Endothelial cell of umbilical vein (primary cell): ENCODE results near the gene ARHGEF33. TPM values are rescaled to one million over a fixed set of nuclear protein-coding genes. Genes with fewer than 3 reads are reported as not detected.
A peak's percentile ranks its signal among the peaks of the same experiment; 100 is the strongest.

Experiments
- BruUV-seq: library from RNA; stranded (reverse); fragments of 400-500 nt; replicated peaks from 2 replicates; lab custom pipeline; 2021; lab: Mats Ljungman, UMichigan
- CTCF ChIA-PET: fragments of 300-600, 350-600 bp; sonication (Branson Sonifier 250); formaldehyde crosslinking; loops from one replicate; lab custom pipeline; 2021; ENCODE audit warnings: antibody characterized with exemption, inconsistent platforms; lab: Charles Lee
- POLR2A ChIA-PET: fragments of 300-600, 350-600 bp; sonication (Branson Sonifier 250); formaldehyde crosslinking; loops from one replicate; lab custom pipeline; 2021; ENCODE audit warnings: antibody characterized with exemption, inconsistent platforms; lab: Charles Lee
- DNase-seq: peaks from one replicate; pipeline ENCODE4 v3.0.0-alpha.2; 2011; ENCODE audit warnings: low read depth, low spot score
- FAIRE-seq: peaks from 2 replicates; lab custom pipeline; 2011; peaks lifted over from hg19 to GRCh38; lab: Jason Lieb, UNC
- H2AFZ ChIP-seq: 2 replicates; pipeline ENCODE4 v1.6.0; 2012; ENCODE audit warnings: low read depth, low read length, control low read depth, inconsistent platforms
- H3K27ac ChIP-seq: 2 replicates; pipeline ENCODE4 v1.5.1; 2011; ENCODE audit warnings: low read depth, mild to moderate bottlenecking, control low read depth, low read length, moderate library complexity; ENCODE audit not compliant: insufficient read depth
- H3K27me3 ChIP-seq, 2 experiments: 2 replicates each; pipeline versions ENCODE4 v1.6.0 to v1.6.1; 2011; ENCODE audit warnings: low read length in 2 of 2, mixed read lengths in 1 of 2; ENCODE audit not compliant: control insufficient read depth in 2 of 2, insufficient read depth in 2 of 2
- H3K36me3 ChIP-seq, 2 experiments: 2 replicates in 1 of 2; 3 replicates in 1 of 2; pipeline ENCODE4 v1.5.1; 2011; ENCODE audit warnings: low read length in 2 of 2, mild to moderate bottlenecking in 1 of 2, moderate library complexity in 1 of 2; ENCODE audit not compliant: control insufficient read depth in 2 of 2, insufficient read depth in 2 of 2; ENCODE audit errors: extremely low read depth in 1 of 2
- H3K4me1 ChIP-seq: 3 replicates; pipeline ENCODE4 v1.5.1; 2011; ENCODE audit warnings: mild to moderate bottlenecking, low read length; ENCODE audit not compliant: control insufficient read depth, insufficient read depth; ENCODE audit errors: extremely low read depth
- H3K4me2 ChIP-seq: 2 replicates; pipeline ENCODE4 v1.6.1; 2011; ENCODE audit warnings: low read length, control low read depth, mixed read lengths; ENCODE audit not compliant: insufficient read depth
- H3K4me3 ChIP-seq, 3 experiments: fragments of 200-600 bp in 1 of 3; sonication (generic), shearing (Covaris generic) in 1 of 3; replicated peaks in 1 of 3; 2 replicates each; pipeline ENCODE4 v1.5.1; 2011 to 2016; ENCODE audit warnings: control low read depth in 3 of 3, low read length in 3 of 3, mild to moderate bottlenecking in 2 of 3, inconsistent platforms in 1 of 3, low read depth in 1 of 3, moderate library complexity in 1 of 3; ENCODE audit not compliant: insufficient read depth in 1 of 3
- H3K79me2 ChIP-seq: 2 replicates; pipeline ENCODE4 v1.6.0; 2012; ENCODE audit warnings: low read length, inconsistent platforms; ENCODE audit not compliant: control insufficient read depth, insufficient read depth
- H3K9ac ChIP-seq: replicated peaks from 2 replicates; pipeline ENCODE3; 2011; ENCODE audit warnings: low read length, control low read depth; ENCODE audit not compliant: insufficient read depth; ENCODE audit errors: extremely low read depth
- H3K9me1 ChIP-seq: replicated peaks from 3 replicates; pipeline ENCODE4 v1.6.0; 2011; ENCODE audit warnings: mild to moderate bottlenecking, low read length; ENCODE audit not compliant: control insufficient read depth, insufficient read depth; ENCODE audit errors: extremely low read depth
- H3K9me3 ChIP-seq: replicated peaks from 2 replicates; pipeline ENCODE4 v1.5.1; 2012; ENCODE audit warnings: low read length, inconsistent platforms; ENCODE audit not compliant: control insufficient read depth, insufficient read depth
- H4K20me1 ChIP-seq: replicated peaks from 2 replicates; pipeline ENCODE3; 2011; ENCODE audit warnings: mild to moderate bottlenecking, low read length; ENCODE audit not compliant: control insufficient read depth, insufficient read depth; ENCODE audit errors: extremely low read depth
- EZH2 ChIP-seq: IDR thresholded peaks from 2 replicates; pipeline ENCODE4 v1.6.1; 2012; ENCODE audit warnings: borderline replicate concordance, low read depth, mild to moderate bottlenecking, moderate library complexity, low read length, inconsistent platforms; ENCODE audit not compliant: severe bottlenecking
- FOS ChIP-seq: IDR thresholded peaks from 2 replicates; pipeline ENCODE4 v1.6.1; 2011; ENCODE audit warnings: mild to moderate bottlenecking, low read length, moderate library complexity, borderline replicate concordance; ENCODE audit not compliant: insufficient read depth
- GATA2 ChIP-seq: IDR thresholded peaks from 2 replicates; pipeline ENCODE4 v1.7.0; 2011; ENCODE audit warnings: low read depth, mild to moderate bottlenecking, moderate library complexity, mixed read lengths, low read length; ENCODE audit not compliant: insufficient read length, insufficient read depth
- JUN ChIP-seq: IDR thresholded peaks from 2 replicates; pipeline ENCODE4 v1.6.1; 2011; ENCODE audit warnings: borderline replicate concordance, low read depth; ENCODE audit not compliant: insufficient read length, insufficient read depth
- MYC ChIP-seq: IDR thresholded peaks from one replicate; pipeline ENCODE4 v1.6.1; 2011; ENCODE audit warnings: mild to moderate bottlenecking, low read depth, low read length
- POLR2A ChIP-seq: IDR thresholded peaks from 2 replicates; pipeline ENCODE4 v1.6.1; 2012; ENCODE audit warnings: low read depth, mild to moderate bottlenecking, control low read depth, low read length
- POLR2AphosphoS5 ChIP-seq: IDR thresholded peaks from 2 replicates; pipeline ENCODE4 v1.6.1; 2012; ENCODE audit warnings: low read depth, mild to moderate bottlenecking, control low read depth, low read length, moderate library complexity; ENCODE audit not compliant: insufficient read depth
- dilution Hi-C: fragments of 300-500 bp; cut with MboI; formaldehyde crosslinking; loops from one replicate; pipeline ENCODE4 v1.15.0; 2019; ENCODE audit warnings: low sequenced_read_pairs; ENCODE audit not compliant: extremely low pct_ligation_motif_present
- intact Hi-C: fragments of 100-400 bp; cut with micrococcal nuclease; formaldehyde crosslinking; loops from one replicate; pipeline ENCODE4 v1.10.0; 2022
- polyA plus RNA-seq, 4 experiments: library from polyadenylated mRNA; depleted of rRNA in 3 of 4; stranded (reverse) in 3 of 4; unstranded in 1 of 4; fragments of >200 nt; gene quantifications; 2 replicates each; pipeline versions ENCODE4 v1.2.1 to v1.2.3, GENCODE V29; 2011 to 2012; ENCODE audit warnings: missing spikeins in 1 of 4
- total RNA-seq: library from RNA; stranded (reverse); gene quantifications from 2 replicates; pipeline ENCODE4 v1.2.3, GENCODE V29; 2021
- TF ChIP-seq, protein P1 (sequence below): IDR thresholded peaks from 2 replicates; pipeline ENCODE4 v1.6.1; 2011; ENCODE audit not compliant: insufficient read depth, insufficient read length
- TF ChIP-seq, protein P2 (sequence below), 2 donors: IDR thresholded peaks; 1 replicate in 1 of 2; 2 replicates in 1 of 2; pipeline ENCODE4 v1.5.1; 2011; ENCODE audit warnings: low read length in 2 of 2, mild to moderate bottlenecking in 2 of 2, moderate library complexity in 2 of 2, control low read depth in 1 of 2, inconsistent platforms in 1 of 2, low read depth in 1 of 2; ENCODE audit not compliant: insufficient read depth in 1 of 2; ENCODE audit errors: extremely low read depth in 1 of 2

Gene ARHGEF33
- total and polyA plus RNA-seq, 2 donors (not counting 3 experiments of a cell fraction or from before 2014, with no cell fraction given), result 0.15 to 0.18 TPM

- dilution Hi-C loops, result no loop called here
These were observed 14.5 kb upstream of the ARHGEF33 start for GRCh38 chr2:38875227-38875575.

More at GRCh38 chr2:38875227-38875575, 14.5 kb upstream of the ARHGEF33 start:
- Histone ChIP-seq H3K79me2 (peaks cover 22% of the 10 kb centered on the region), H3K27me3 (no peaks in the 10 kb centered on the region), H4K20me1 (no peaks in the 10 kb centered on the region), H3K9me3 (no peaks in the 10 kb centered on the region), H3K36me3 (no peaks in the 10 kb centered on the region), H3K27ac (peak overlapping the region; percentile 40), H2AFZ (peak overlapping the region; percentile 86), H3K4me2 (peak overlapping the region; percentile 73), H3K4me3 (peak overlapping the region; percentile 60 to 81 (median 66)), H3K4me1 (peaks cover 13% of the 10 kb centered on the region), H3K9me1 (no peaks in the 10 kb centered on the region), H3K9ac (peak overlapping the region; percentile 72)
- DNase-seq, result no peak
- POLR2A ChIA-PET, result interaction anchor here (1.8 kb wide), 1 partner anchor 124 kb away, joined by 8 read pairs; the partner anchor contains the start of gene SRSF7
- no TSS peak for BruUV-seq
- CTCF ChIA-PET, result interaction anchor here (1.1 kb wide), 1 partner anchor 354 kb away, joined by 4 read pairs; no protein-coding TSS in a partner anchor
- FAIRE-seq, result peak; percentile 28
- TF ChIP-seq POLR2AphosphoS5 (no peak), EZH2 (no peak), FOS (no peak), MYC (no peak), GATA2 (no peak), POLR2A (no peak), JUN (no peak)
- TF ChIP-seq, protein P1, sequence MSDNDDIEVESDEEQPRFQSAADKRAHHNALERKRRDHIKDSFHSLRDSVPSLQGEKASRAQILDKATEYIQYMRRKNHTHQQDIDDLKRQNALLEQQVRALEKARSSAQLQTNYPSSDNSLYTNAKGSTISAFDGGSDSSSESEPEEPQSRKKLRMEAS, result no peak
- TF ChIP-seq, protein P2, sequence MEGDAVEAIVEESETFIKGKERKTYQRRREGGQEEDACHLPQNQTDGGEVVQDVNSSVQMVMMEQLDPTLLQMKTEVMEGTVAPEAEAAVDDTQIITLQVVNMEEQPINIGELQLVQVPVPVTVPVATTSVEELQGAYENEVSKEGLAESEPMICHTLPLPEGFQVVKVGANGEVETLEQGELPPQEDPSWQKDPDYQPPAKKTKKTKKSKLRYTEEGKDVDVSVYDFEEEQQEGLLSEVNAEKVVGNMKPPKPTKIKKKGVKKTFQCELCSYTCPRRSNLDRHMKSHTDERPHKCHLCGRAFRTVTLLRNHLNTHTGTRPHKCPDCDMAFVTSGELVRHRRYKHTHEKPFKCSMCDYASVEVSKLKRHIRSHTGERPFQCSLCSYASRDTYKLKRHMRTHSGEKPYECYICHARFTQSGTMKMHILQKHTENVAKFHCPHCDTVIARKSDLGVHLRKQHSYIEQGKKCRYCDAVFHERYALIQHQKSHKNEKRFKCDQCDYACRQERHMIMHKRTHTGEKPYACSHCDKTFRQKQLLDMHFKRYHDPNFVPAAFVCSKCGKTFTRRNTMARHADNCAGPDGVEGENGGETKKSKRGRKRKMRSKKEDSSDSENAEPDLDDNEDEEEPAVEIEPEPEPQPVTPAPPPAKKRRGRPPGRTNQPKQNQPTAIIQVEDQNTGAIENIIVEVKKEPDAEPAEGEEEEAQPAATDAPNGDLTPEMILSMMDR (IDR thresholded peaks at IDR 0.05; ENCODE audit: extremely low read depth in 1 of 2, insufficient read depth in 1 of 2, low read depth in 1 of 2, low read length in 2 of 2), result no peak
- intact Hi-C loops, result no loop called here
